IMR-90 (cell line): ENCODE results near the gene RHOH. TPM values are rescaled to one million over a fixed set of nuclear protein-coding genes. Genes with fewer than 3 reads are reported as not detected.

Source experiments
- ATAC-seq: fragments of 200-7000 bp; cut with Tn5 transposase; 2 replicates; pipeline ENCODE4 v1.9.1; 2020; ENCODE audit warnings: low read depth, mild to moderate bottlenecking, moderate library complexity
- BruUV-seq: library from RNA; stranded (reverse); fragments of 400-500 nt; replicated peaks from 2 replicates; lab custom pipeline; 2021; lab: Mats Ljungman, UMichigan
- CTCF ChIA-PET: fragments of 300-600 bp; formaldehyde crosslinking; extraction: SDS; loops from one replicate; lab custom pipeline; 2021; ENCODE audit warnings: antibody characterized with exemption; lab: Yijun Ruan, JAX
- POLR2A ChIA-PET: fragments of 300-600 bp; sonication (Branson Sonifier 250); formaldehyde crosslinking; loops from one replicate; lab custom pipeline; 2022; ENCODE audit warnings: antibody characterized with exemption; ENCODE audit not compliant: unreplicated experiment; lab: Charles Lee
- DNase-seq: peaks from one replicate; pipeline ENCODE4 v3.0.0; 2013
- H2AFZ ChIP-seq: replicated peaks from 2 replicates; pipeline ENCODE3; 2013; ENCODE audit warnings: low read length, mild to moderate bottlenecking; ENCODE audit not compliant: poor library complexity
- H2AK5ac ChIP-seq: 2 replicates; pipeline ENCODE4 v1.6.1; 2013; ENCODE audit warnings: low read depth, low read length, inconsistent platforms
- H2AK9ac ChIP-seq: replicated peaks from 2 replicates; pipeline ENCODE3; 2013; ENCODE audit warnings: mild to moderate bottlenecking, low read depth, low read length, moderate library complexity; ENCODE audit not compliant: poor library complexity
- H2BK120ac ChIP-seq: 2 replicates; pipeline ENCODE4 v1.6.1; 2013; ENCODE audit warnings: low read depth, low read length, inconsistent platforms
- H2BK15ac ChIP-seq: 3 replicates; pipeline ENCODE4 v1.6.1; 2013; ENCODE audit warnings: low read depth, low read length, inconsistent platforms
- H2BK20ac ChIP-seq: 2 replicates; pipeline ENCODE4 v1.6.1; 2013; ENCODE audit warnings: low read depth, mild to moderate bottlenecking, inconsistent platforms, low read length, moderate library complexity
- H2BK5ac ChIP-seq: 2 replicates; pipeline ENCODE4 v1.6.1; 2013; ENCODE audit warnings: mild to moderate bottlenecking, low read depth, low read length, inconsistent platforms; ENCODE audit not compliant: poor library complexity, severe bottlenecking
- H3K14ac ChIP-seq: replicated peaks from 2 replicates; pipeline ENCODE4 v1.6.1; 2013; ENCODE audit warnings: low read depth, low read length, inconsistent platforms
- H3K18ac ChIP-seq: 2 replicates; pipeline ENCODE4 v1.6.1; 2013; ENCODE audit warnings: low read depth, low read length, control low read depth
- H3K23ac ChIP-seq: 2 replicates; pipeline ENCODE4 v1.6.1; 2013; ENCODE audit warnings: low read depth, low read length, inconsistent platforms
- H3K27ac ChIP-seq: 2 replicates; pipeline ENCODE4 v1.5.1; 2013; ENCODE audit warnings: mild to moderate bottlenecking, control low read depth, low read length; ENCODE audit not compliant: insufficient read depth
- H3K27me3 ChIP-seq: 2 replicates; pipeline ENCODE4 v1.6.1; 2013; ENCODE audit warnings: low read length; ENCODE audit not compliant: control insufficient read depth, insufficient read depth
- H3K36me3 ChIP-seq: 2 replicates; pipeline ENCODE4 v1.6.1; 2013; ENCODE audit warnings: low read length, mixed read lengths; ENCODE audit not compliant: control insufficient read depth, insufficient read depth
- H3K4ac ChIP-seq: 2 replicates; pipeline ENCODE4 v1.6.1; 2013; ENCODE audit warnings: low read depth, low read length, inconsistent platforms
- H3K4me1 ChIP-seq: 2 replicates; pipeline ENCODE4 v1.6.1; 2013; ENCODE audit warnings: low read length, mixed read lengths; ENCODE audit not compliant: control insufficient read depth, insufficient read depth
- H3K4me2 ChIP-seq: 2 replicates; pipeline ENCODE4 v1.6.1; 2013; ENCODE audit warnings: low read depth, mild to moderate bottlenecking, control low read depth, low read length, moderate library complexity
- H3K4me3 ChIP-seq: 2 replicates; pipeline ENCODE4 v1.5.1; 2013; ENCODE audit warnings: low read depth, mild to moderate bottlenecking, control low read depth, low read length, moderate library complexity; ENCODE audit not compliant: insufficient read depth
- H3K56ac ChIP-seq: 2 replicates; pipeline ENCODE4 v1.6.1; 2013; ENCODE audit warnings: low read length, inconsistent platforms; ENCODE audit not compliant: insufficient read depth; ENCODE audit errors: extremely low read depth
- H3K79me1 ChIP-seq, 2 experiments: 2 replicates each; pipeline ENCODE4 v1.6.1; 2013; ENCODE audit warnings: low read length in 2 of 2, inconsistent platforms in 1 of 2, low read depth in 1 of 2
- H3K9ac ChIP-seq: 2 replicates; pipeline ENCODE4 v1.6.1; 2013; ENCODE audit warnings: low read depth, low read length, control low read depth
- H3K9me1 ChIP-seq: 2 replicates; pipeline ENCODE4 v1.6.1; 2013; ENCODE audit warnings: low read length, inconsistent platforms; ENCODE audit not compliant: insufficient read depth
- H3K9me3 ChIP-seq: 2 replicates; pipeline ENCODE4 v1.6.1; 2013; ENCODE audit warnings: low read length; ENCODE audit not compliant: control insufficient read depth, insufficient read depth
- H4K20me1 ChIP-seq: 2 replicates; pipeline ENCODE4 v1.6.1; 2013; ENCODE audit warnings: low read length, inconsistent platforms; ENCODE audit not compliant: insufficient read depth
- H4K5ac ChIP-seq: 2 replicates; pipeline ENCODE4 v1.6.1; 2013; ENCODE audit warnings: mild to moderate bottlenecking, low read depth, low read length, control low read depth
- H4K8ac ChIP-seq, 2 experiments: 2 replicates each; pipeline ENCODE4 v1.6.1; 2013; ENCODE audit warnings: low read depth in 2 of 2, low read length in 2 of 2, control low read depth in 1 of 2, inconsistent platforms in 1 of 2
- H4K91ac ChIP-seq: 2 replicates; pipeline ENCODE4 v1.6.1; 2013; ENCODE audit warnings: low read depth, low read length, inconsistent platforms; ENCODE audit not compliant: insufficient read depth
- MXI1 ChIP-seq: IDR thresholded peaks from 2 replicates; pipeline ENCODE4 v1.6.1; 2012; ENCODE audit warnings: low read depth, mild to moderate bottlenecking, low read length, moderate library complexity, borderline replicate concordance
- NFE2L2 ChIP-seq: fragments of 150-350 bp; IDR thresholded peaks from 2 replicates; pipeline ENCODE4 v1.6.1; 2016; ENCODE audit warnings: low read depth, mild to moderate bottlenecking, low read length
- WGBS, 2 experiments: methylation state at CpG; one replicate each; pipeline versions ENCODE4 v1.1.5 to v1.1.7; 2013; ENCODE audit warnings: missing lambda C conversion rate in 2 of 2; ENCODE audit not compliant: insufficient read length in 1 of 2; ENCODE audit errors: extremely low coverage in 2 of 2; 5-methylcytosine and 5-hydroxymethylcytosine counted together
- dilution Hi-C: fragments of 300-500 bp; cut with HindIII; formaldehyde crosslinking; loops from one replicate; pipeline ENCODE4 v1.14.3; 2018; ENCODE audit warnings: low sequenced_read_pairs; ENCODE audit not compliant: unreplicated experiment
- in situ Hi-C: fragments of 300-500 bp; cut with MboI; formaldehyde crosslinking; loops from 3 replicates; pipeline ENCODE4 v1.14.3; 2019; ENCODE audit warnings: low sequenced_read_pairs, inconsistent platforms, mixed read lengths
- intact Hi-C: fragments of 100-400 bp; cut with micrococcal nuclease; formaldehyde crosslinking; loops from 2 replicates; pipeline ENCODE4 v1.10.0; 2022
- polyA plus RNA-seq, 3 experiments: library from polyadenylated mRNA; depleted of rRNA; stranded (reverse); fragments of >200 nt; gene quantifications; 2 replicates each; pipeline ENCODE4 v1.2.3, GENCODE V29; 2012; ENCODE audit warnings: low replicate concordance in 1 of 3
- total RNA-seq: library from RNA; depleted of rRNA; stranded (reverse); fragments of >200 nt; gene quantifications from 2 replicates; pipeline ENCODE4 v1.2.3, GENCODE V29; 2012

Gene RHOH
- total and polyA plus RNA-seq, 2 of the 4 experiments (the other 2 are of a cell fraction), result not detected

DNA sequence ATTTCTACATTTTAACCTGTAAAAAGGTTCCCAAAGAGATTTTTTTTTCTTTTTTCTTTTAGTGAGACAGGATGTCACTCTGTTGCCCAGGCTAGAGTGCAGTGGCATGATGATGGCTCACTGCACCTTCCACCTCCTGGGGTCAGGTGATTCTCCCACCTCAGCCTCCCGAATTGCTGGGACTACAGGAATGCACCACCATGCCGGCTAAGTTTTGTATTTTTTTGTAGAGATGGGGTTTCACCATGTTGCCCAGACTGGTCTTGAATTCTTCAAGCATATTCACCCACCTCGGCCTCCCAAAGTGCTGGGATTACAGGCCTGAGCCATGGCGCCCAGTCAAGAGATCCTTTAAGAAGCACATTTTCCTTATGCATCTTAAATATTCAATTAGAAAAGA, 12.6 kb downstream of the RHOH start:
- intact Hi-C loops (no loop called here), in situ Hi-C loops (no loop called here), dilution Hi-C loops (no loop called here)
- Histone ChIP-seq H2AK5ac (no peak overlapping the region), H3K14ac (no peak overlapping the region), H3K27me3 (peaks cover 1% of the 10 kb centered on the region), H3K9me3 (no peaks in the 10 kb centered on the region), H3K9me1 (no peaks in the 10 kb centered on the region; the same call in 1 of the 2 replicates), H3K79me1 (no peaks in the 10 kb centered on the region), H3K9ac (no peak overlapping the region), H4K5ac (no peak overlapping the region), H4K91ac (no peak overlapping the region), H2BK20ac (no peak overlapping the region), H3K23ac (no peak overlapping the region), H2BK120ac (no peak overlapping the region), H3K4me2 (no peak overlapping the region), H4K8ac (no peak overlapping the region), H3K36me3 (no peaks in the 10 kb centered on the region), H3K18ac (no peak overlapping the region), H3K4me1 (peaks cover 4% of the 10 kb centered on the region; the same call in 1 of the 2 replicates), H2AFZ (no peak overlapping the region), H4K20me1 (no peaks in the 10 kb centered on the region), H3K4ac (no peak overlapping the region), H3K4me3 (no peak overlapping the region), H3K27ac (no peak overlapping the region), H2BK5ac (no peak overlapping the region), H3K56ac (no peak overlapping the region), H2BK15ac (no peak overlapping the region), H2AK9ac (no peak overlapping the region)
- DNase-seq, result no peak
- no CpG with 5 or more reads among the region's 4 CpGs for WGBS, 2 experiments
- TF ChIP-seq MXI1, result no peak
- no peak for TF ChIP-seq NFE2L2
- BruUV-seq, result no TSS peak
- ATAC-seq, result no peak
- CTCF ChIA-PET, result no interaction called here
- POLR2A ChIA-PET, result no interaction called here
